Colonic mucosa (tissue), 4 donors: Measurements from ENCODE around the gene INTS6L. TPM values are rescaled to one million over a fixed set of nuclear protein-coding genes. Genes with fewer than 3 reads are reported as not detected.

Experiments used
- DNase-seq: peaks from one replicate; pipeline ENCODE4 v3.0.0-alpha.2; 2020
- H3K27ac ChIP-seq: fragments of 200-600 bp; one replicate; pipeline ENCODE4 v1.8.0; 2021
- H3K27me3 ChIP-seq: fragments of 200-600 bp; one replicate; pipeline ENCODE4 v1.8.0; 2021
- H3K36me3 ChIP-seq: fragments of 200-600 bp; one replicate; pipeline ENCODE4 v1.8.0; 2021
- H3K4me1 ChIP-seq: fragments of 200-600 bp; one replicate; pipeline ENCODE4 v1.8.0; 2021; ENCODE audit warnings: mild to moderate bottlenecking
- H3K4me3 ChIP-seq: fragments of 200-600 bp; one replicate; pipeline ENCODE4 v1.8.0; 2021
- H3K9ac ChIP-seq, 2 donors: one replicate each; pipeline ENCODE4 v1.7.0; 2013; ENCODE audit warnings: control low read depth in 2 of 2, low read depth in 2 of 2, low read length in 2 of 2
- H3K9me3 ChIP-seq: fragments of 200-600 bp; one replicate; pipeline ENCODE4 v1.8.0; 2021
- intact Hi-C: fragments of 100-400 bp; cut with DNase I; formaldehyde crosslinking; loops from one replicate; pipeline ENCODE4 v1.14.1; 2022
- total RNA-seq, 2 donors: library from RNA; stranded (reverse); fragmentation: NEBNext Ultra II Directional in 1 of 2; extraction: Animal tissue kit (Norgen Biotek cat#: 25700) in 1 of 2; gene quantifications; one replicate each; pipeline ENCODE4 v1.2.1, GENCODE V29; 2021
- TF ChIP-seq, protein P1 (sequence below): fragments of 200-600 bp; IDR thresholded peaks from one replicate; pipeline ENCODE4 v1.8.0; 2022; ENCODE audit warnings: antibody characterized with exemption, mild to moderate bottlenecking
- donor health status: healthy.
- donor health status: DM: no; HTN: no; CAD: no.
- donor health status: DM: no; HTN: no; CAD: no.

Gene INTS6L
- 10 to 100 TPM; 14.8 to 16.2 TPM for total RNA-seq

DNA sequence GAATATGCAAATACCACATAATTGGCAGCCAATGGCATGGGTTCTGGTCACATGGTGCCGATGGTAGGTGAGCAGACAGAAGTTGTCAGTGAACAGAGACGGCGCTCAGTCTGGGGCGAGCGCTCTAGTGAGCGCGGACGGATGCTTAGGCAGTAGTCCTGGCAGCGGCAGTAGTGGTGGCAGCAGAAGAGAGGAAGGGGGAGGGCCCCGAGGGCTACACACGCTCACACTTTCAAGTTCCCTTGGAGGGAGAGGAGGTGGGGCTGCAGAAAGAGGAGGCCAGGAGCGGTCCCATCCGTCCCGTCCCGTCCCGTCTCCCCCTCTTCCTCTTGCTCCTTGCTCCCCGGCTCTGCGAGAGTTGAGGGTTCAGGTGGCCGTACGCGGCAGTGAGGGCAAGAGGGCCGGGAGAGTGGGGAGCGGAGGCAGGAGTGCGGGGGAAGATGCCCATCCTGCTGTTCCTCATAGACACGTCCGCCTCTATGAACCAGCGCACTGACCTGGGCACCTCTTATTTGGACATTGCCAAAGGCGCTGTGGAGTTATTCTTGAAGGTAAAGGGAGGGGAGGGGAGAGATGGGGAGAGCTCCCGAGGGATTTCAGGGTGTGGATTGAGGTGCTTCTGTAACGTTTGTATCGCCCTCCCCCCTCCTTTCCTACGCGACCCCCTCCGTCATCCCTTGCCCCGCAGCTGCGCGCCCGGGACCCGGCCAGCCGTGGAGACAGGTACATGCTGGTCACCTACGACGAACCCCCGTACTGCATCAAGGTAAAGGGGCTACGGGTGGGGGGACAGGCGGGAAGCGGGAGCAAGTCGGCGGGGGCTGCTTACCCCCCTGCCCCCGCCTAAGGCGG, at the start of gene INTS6L:
Gene INTS6L, plus strand, starts transcription at position 108 of the 852 bp plus-strand sequence. Its CDS starts 333 bp downstream, at position 441.
- Histone ChIP-seq H3K4me1 (no peaks in the 10 kb centered on the region), H3K9me3 (no peaks in the 10 kb centered on the region), H3K36me3 (no peaks in the 10 kb centered on the region), H3K4me3 (peak within 1 kb of the TSS; percentile 45), H3K27ac (peak within 1 kb of the TSS; percentile 91), H3K27me3 (no peaks in the 10 kb centered on the region), H3K9ac (peak within 1 kb of the TSS; percentile 58 to 86)
- intact Hi-C loops, result no loop called here
- TF ChIP-seq, protein P1, sequence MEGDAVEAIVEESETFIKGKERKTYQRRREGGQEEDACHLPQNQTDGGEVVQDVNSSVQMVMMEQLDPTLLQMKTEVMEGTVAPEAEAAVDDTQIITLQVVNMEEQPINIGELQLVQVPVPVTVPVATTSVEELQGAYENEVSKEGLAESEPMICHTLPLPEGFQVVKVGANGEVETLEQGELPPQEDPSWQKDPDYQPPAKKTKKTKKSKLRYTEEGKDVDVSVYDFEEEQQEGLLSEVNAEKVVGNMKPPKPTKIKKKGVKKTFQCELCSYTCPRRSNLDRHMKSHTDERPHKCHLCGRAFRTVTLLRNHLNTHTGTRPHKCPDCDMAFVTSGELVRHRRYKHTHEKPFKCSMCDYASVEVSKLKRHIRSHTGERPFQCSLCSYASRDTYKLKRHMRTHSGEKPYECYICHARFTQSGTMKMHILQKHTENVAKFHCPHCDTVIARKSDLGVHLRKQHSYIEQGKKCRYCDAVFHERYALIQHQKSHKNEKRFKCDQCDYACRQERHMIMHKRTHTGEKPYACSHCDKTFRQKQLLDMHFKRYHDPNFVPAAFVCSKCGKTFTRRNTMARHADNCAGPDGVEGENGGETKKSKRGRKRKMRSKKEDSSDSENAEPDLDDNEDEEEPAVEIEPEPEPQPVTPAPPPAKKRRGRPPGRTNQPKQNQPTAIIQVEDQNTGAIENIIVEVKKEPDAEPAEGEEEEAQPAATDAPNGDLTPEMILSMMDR, result no peak
- peak; percentile 90 for DNase-seq

DNA sequence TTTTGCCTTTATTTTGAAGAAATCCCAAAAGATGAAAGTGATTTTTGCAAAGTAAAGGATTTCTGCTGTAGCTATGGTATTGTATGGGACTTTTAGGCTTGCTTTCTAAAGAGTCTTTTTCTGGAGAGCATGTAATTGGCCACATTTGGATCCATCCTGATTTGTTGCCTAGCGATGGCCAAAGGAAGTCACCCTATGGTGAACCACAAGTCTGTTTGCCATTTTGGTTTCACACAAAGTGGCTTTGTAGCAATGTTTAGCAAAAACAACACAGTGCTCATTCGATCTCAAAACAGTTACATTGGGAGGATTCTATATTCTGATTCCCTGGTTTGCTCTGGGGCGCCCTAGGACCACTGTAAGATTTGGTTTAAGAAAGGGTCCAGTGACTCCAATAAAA, 44.1 kb upstream of the INTS6L start:
- Histone ChIP-seq H3K27me3 (no peaks in the 10 kb centered on the region), H3K9ac (no peak overlapping the region), H3K27ac (no peak overlapping the region), H3K4me3 (no peak overlapping the region), H3K9me3 (no peaks in the 10 kb centered on the region), H3K36me3 (no peaks in the 10 kb centered on the region), H3K4me1 (no peaks in the 10 kb centered on the region)
- intact Hi-C loops, result no loop called here
- TF ChIP-seq, protein P1, result no peak
- no peak for DNase-seq

- H3K4me1 ChIP-seq, result no peaks in the 10 kb centered on the region
- no peaks in the 10 kb centered on the region for H3K9me3 ChIP-seq
- TF ChIP-seq, protein P1, result no peak
- H3K27ac ChIP-seq, result no peak overlapping the region
- no peaks in the 10 kb centered on the region for H3K36me3 ChIP-seq
- DNase-seq, result peak; percentile 44
- intact Hi-C loops, result no loop called here
- H3K4me3 ChIP-seq, result no peak overlapping the region
- H3K9ac ChIP-seq, result no peak overlapping the region
- no peaks in the 10 kb centered on the region for H3K27me3 ChIP-seq
These were observed 42.9 kb upstream of the INTS6L start for GRCh38 chrX:135477576-135477975.

DNA sequence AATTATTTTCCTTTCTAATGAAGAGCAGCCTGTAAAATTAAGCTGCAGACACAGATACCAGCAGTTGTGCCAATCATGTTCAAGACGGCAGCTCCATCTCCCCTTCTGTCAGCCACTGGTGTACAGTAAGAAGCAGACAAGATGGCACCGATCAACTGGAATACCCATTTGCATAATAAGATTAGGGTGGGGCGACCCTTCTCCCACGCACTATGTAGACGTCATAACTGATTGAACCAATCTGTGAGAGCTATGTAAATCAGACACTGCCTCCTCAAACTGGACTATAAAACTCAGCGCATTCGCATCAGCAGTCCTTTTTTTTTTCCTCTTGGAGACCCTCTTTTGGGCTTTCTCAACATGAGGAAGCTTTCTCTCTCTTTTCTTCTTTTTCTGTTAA, 40.4 kb upstream of the INTS6L start:
- DNase-seq, result no peak
- H3K4me3 ChIP-seq, result no peak overlapping the region
- no peaks in the 10 kb centered on the region for H3K4me1 ChIP-seq
- no peak overlapping the region for H3K27ac ChIP-seq
- no peaks in the 10 kb centered on the region for H3K36me3 ChIP-seq
- TF ChIP-seq, protein P1, result no peak
- no peak overlapping the region for H3K9ac ChIP-seq
- intact Hi-C loops, result loop anchor here (10.0 kb wide), 1 partner anchor 95 kb away; no protein-coding TSS in a partner anchor
- H3K9me3 ChIP-seq, result no peaks in the 10 kb centered on the region
- H3K27me3 ChIP-seq, result no peaks in the 10 kb centered on the region

DNA sequence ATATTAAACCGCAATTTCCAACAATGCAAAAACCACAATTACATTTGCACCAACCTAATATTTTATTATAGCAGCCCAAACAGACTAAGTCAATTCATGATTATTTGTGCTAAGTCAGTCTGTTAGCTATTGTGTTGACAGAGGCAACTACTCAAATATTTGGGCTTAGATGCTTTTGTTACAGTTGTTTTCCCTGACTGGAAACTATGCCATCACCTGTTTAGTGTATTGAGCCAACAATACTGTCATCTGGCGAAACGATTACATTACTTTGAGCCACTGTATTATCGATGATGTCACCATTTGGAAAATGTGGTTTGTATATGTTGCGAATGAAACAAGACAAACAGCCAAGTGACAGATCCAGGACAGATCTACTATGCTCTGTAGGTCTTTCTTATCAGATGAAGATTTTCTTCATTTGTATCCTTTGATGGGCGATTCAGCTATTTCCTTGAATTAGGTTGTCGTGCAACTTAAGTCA, 38.7 kb upstream of the INTS6L start:
- Histone ChIP-seq H3K27ac (no peak overlapping the region), H3K36me3 (no peaks in the 10 kb centered on the region), H3K4me1 (no peaks in the 10 kb centered on the region), H3K9me3 (no peaks in the 10 kb centered on the region), H3K9ac (no peak overlapping the region), H3K27me3 (no peaks in the 10 kb centered on the region), H3K4me3 (no peak overlapping the region)
- TF ChIP-seq, protein P1, result no peak
- DNase-seq, result no peak
- intact Hi-C loops, result loop anchor here (10.0 kb wide), 1 partner anchor 93 kb away; no protein-coding TSS in a partner anchor
